DND-41 (cell line): ENCODE measurements around the gene CIART.

Experiments used
- ATAC-seq: fragments of 200-7000 bp; cut with Tn5 transposase; 3 replicates; pipeline ENCODE4 v1.9.1; 2021; ENCODE audit warnings: low read depth; ENCODE audit not compliant: insufficient read depth
- DNase-seq: peaks from one replicate; pipeline ENCODE4 v3.0.0-alpha.2; 2020
- H2AFZ ChIP-seq: 2 replicates; pipeline ENCODE4 v1.6.0; 2012; ENCODE audit warnings: low read depth, low read length
- H3K27ac ChIP-seq: 2 replicates; pipeline ENCODE4 v1.5.1; 2012; ENCODE audit warnings: low read length, inconsistent platforms
- H3K27me3 ChIP-seq: fragments of 200-600 bp; sonication (generic); 2 replicates; pipeline ENCODE4 v1.6.0; 2012; ENCODE audit warnings: low read length, mild to moderate bottlenecking, inconsistent platforms; ENCODE audit not compliant: insufficient read depth, poor library complexity
- H3K36me3 ChIP-seq: 2 replicates; pipeline ENCODE4 v1.5.1; 2012; ENCODE audit warnings: low read length, inconsistent platforms; ENCODE audit not compliant: insufficient read depth
- H3K4me1 ChIP-seq: 2 replicates; pipeline ENCODE4 v1.5.1; 2012; ENCODE audit warnings: mild to moderate bottlenecking, low read length; ENCODE audit not compliant: insufficient read depth
- H3K4me2 ChIP-seq: 2 replicates; pipeline ENCODE4 v1.6.0; 2012; ENCODE audit warnings: mild to moderate bottlenecking, moderate library complexity, low read length, inconsistent platforms; ENCODE audit not compliant: insufficient read depth
- H3K4me3 ChIP-seq, 2 experiments: fragments of 200-600 bp in 1 of 2; shearing (Covaris generic) in 1 of 2; 2 replicates each; pipeline ENCODE4 v1.5.1; 2012 to 2016; ENCODE audit warnings: inconsistent platforms in 2 of 2, low read length in 2 of 2, mild to moderate bottlenecking in 2 of 2, low read depth in 1 of 2, moderate library complexity in 1 of 2
- H3K79me2 ChIP-seq: 2 replicates; pipeline ENCODE4 v1.6.0; 2012; ENCODE audit warnings: low read length, inconsistent platforms; ENCODE audit not compliant: insufficient read depth
- H3K9ac ChIP-seq: 2 replicates; pipeline ENCODE4 v1.6.0; 2012; ENCODE audit warnings: low read depth, mild to moderate bottlenecking, inconsistent platforms, low read length, moderate library complexity
- H3K9me3 ChIP-seq: 2 replicates; pipeline ENCODE4 v1.5.1; 2012; ENCODE audit warnings: low read length, moderate library complexity, mild to moderate bottlenecking, inconsistent platforms; ENCODE audit not compliant: insufficient read depth, severe bottlenecking
- H4K20me1 ChIP-seq: 2 replicates; pipeline ENCODE4 v1.6.0; 2012; ENCODE audit warnings: low read length; ENCODE audit not compliant: insufficient read depth
- EZH2 ChIP-seq: IDR thresholded peaks from 3 replicates; pipeline ENCODE4 v1.6.1; 2012; ENCODE audit warnings: borderline replicate concordance, low read depth, mild to moderate bottlenecking, moderate library complexity, low read length, inconsistent platforms; ENCODE audit not compliant: severe bottlenecking
- TF ChIP-seq, protein P1 (sequence below): IDR thresholded peaks from 2 replicates; pipeline ENCODE4 v1.5.1; 2012; ENCODE audit warnings: borderline replicate concordance, low read length, moderate library complexity, mild to moderate bottlenecking; ENCODE audit not compliant: poor library complexity, severe bottlenecking; ENCODE audit errors: extremely low read depth

The CIART gene

DNA sequence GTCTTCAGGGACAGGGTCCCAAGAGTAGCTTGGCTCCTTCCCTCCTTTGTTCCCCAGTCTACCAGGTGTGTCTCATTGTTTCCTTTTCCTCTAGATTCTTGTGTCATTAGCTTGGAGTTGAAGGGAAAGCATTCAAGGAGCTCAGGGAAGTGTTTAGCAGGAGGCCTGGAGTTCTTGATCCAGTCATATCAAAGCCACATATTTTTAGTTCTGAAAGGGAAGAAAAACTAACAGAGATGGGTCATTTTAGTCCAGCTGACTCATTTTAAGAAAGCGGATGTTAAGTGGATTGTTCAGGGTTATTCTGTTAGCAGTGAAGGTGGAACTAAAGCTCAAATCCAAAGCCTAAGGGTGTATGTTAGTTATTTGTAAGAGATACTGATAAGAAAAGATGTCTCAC is 9.0 kb upstream of the CIART start:
- Histone ChIP-seq H3K9ac (no peak overlapping the region), H3K79me2 (peaks cover 7% of the 10 kb centered on the region), H3K4me2 (no peak overlapping the region), H2AFZ (no peak overlapping the region), H4K20me1 (no peaks in the 10 kb centered on the region), H3K27me3 (no peaks in the 10 kb centered on the region), H3K27ac (no peak overlapping the region), H3K9me3 (no peaks in the 10 kb centered on the region), H3K4me1 (peaks cover 9% of the 10 kb centered on the region), H3K36me3 (no peaks in the 10 kb centered on the region; the same call in 1 of the 2 replicates), H3K4me3 (no peak overlapping the region)
- DNase-seq (no peak), ATAC-seq (no peak)
- no peak for TF ChIP-seq EZH2
- TF ChIP-seq, protein P1, sequence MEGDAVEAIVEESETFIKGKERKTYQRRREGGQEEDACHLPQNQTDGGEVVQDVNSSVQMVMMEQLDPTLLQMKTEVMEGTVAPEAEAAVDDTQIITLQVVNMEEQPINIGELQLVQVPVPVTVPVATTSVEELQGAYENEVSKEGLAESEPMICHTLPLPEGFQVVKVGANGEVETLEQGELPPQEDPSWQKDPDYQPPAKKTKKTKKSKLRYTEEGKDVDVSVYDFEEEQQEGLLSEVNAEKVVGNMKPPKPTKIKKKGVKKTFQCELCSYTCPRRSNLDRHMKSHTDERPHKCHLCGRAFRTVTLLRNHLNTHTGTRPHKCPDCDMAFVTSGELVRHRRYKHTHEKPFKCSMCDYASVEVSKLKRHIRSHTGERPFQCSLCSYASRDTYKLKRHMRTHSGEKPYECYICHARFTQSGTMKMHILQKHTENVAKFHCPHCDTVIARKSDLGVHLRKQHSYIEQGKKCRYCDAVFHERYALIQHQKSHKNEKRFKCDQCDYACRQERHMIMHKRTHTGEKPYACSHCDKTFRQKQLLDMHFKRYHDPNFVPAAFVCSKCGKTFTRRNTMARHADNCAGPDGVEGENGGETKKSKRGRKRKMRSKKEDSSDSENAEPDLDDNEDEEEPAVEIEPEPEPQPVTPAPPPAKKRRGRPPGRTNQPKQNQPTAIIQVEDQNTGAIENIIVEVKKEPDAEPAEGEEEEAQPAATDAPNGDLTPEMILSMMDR = no peak

DNA sequence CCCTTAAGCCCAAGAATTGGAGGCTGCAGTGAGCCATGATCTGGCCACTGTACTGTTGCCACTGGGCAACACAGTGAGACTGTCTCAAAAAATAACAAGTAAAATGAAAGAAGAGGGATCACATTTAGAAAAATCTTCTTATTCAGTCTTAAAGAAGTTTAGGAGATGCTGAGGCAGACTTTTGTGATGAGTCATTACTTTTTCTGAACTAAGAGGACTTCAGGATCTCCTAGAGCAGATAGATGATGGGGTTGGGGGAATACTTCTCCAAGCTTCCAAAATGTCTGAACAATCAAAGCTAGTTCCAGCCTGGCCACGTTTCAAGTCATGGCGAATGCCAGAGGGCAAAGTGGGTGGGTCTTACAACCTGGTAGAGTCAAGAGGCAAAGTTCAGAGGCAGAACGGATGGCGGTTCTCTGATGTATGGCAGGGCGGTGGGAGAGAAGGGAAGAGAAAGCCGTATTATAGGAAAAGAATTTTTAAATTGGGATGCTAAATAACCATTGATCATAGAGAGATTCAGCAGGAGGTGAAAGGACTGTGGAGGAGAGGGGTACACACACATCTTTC is 2.1 kb upstream of the CIART start:
- no peaks in the 10 kb centered on the region for H3K4me1 ChIP-seq
- H3K9me3 ChIP-seq = no peaks in the 10 kb centered on the region
- H3K4me3 ChIP-seq = no peak overlapping the region
- ATAC-seq (no peak), DNase-seq (no peak)
- H3K36me3 ChIP-seq = no peaks in the 10 kb centered on the region
- TF ChIP-seq EZH2 = no peak
- TF ChIP-seq, protein P1 = no peak
- H3K4me2 ChIP-seq = no peak overlapping the region
- no peak overlapping the region for H2AFZ ChIP-seq
- no peaks in the 10 kb centered on the region for H3K79me2 ChIP-seq
- H3K27ac ChIP-seq = no peak overlapping the region
- no peaks in the 10 kb centered on the region for H4K20me1 ChIP-seq
- no peak overlapping the region for H3K9ac ChIP-seq
- H3K27me3 ChIP-seq = peaks cover 17% of the 10 kb centered on the region

DNA sequence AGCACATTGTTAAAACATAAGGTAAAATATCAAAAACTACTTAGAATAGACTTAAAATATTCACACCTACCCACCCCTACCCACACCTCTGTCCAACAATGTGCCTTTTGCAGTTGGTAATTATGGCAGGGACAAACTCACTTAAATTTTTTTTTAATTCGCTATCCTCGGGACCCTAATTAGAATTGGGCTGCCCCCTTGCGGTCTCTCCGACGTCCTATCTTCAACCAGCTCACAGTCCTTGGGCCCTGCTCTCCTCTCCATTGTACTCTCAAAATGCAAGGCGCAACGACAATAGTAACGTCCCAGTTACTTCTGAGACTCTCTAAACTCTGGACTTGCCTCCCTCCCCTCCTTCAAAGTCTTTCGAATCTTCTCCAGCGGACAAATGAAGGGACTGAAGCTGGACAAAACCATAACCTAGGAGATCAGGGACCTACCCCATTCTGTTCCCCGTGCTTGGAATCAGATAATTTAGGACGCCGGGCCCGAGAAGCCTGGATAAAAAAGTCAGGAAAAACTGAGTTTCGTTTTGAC is 1.1 kb upstream of the CIART start:
- no peaks in the 10 kb centered on the region for H4K20me1 ChIP-seq
- H3K79me2 ChIP-seq = no peaks in the 10 kb centered on the region
- H3K4me2 ChIP-seq = no peak overlapping the region
- no peaks in the 10 kb centered on the region for H3K4me1 ChIP-seq
- no peak overlapping the region for H3K9ac ChIP-seq
- 0 out of 3 replicates have a peak, but pooled peaks have one; percentile 35 for ATAC-seq
- H3K4me3 ChIP-seq = no peak overlapping the region
- no peak for TF ChIP-seq EZH2
- TF ChIP-seq, protein P1 = no peak
- H3K9me3 ChIP-seq = no peaks in the 10 kb centered on the region
- no peak overlapping the region for H2AFZ ChIP-seq
- H3K27me3 ChIP-seq = peaks cover 17% of the 10 kb centered on the region
- no peak overlapping the region for H3K27ac ChIP-seq
- no peaks in the 10 kb centered on the region for H3K36me3 ChIP-seq
- DNase-seq = peak; percentile 27
